ENCODE results near the gene GALR1.

The GALR1 gene

DNA sequence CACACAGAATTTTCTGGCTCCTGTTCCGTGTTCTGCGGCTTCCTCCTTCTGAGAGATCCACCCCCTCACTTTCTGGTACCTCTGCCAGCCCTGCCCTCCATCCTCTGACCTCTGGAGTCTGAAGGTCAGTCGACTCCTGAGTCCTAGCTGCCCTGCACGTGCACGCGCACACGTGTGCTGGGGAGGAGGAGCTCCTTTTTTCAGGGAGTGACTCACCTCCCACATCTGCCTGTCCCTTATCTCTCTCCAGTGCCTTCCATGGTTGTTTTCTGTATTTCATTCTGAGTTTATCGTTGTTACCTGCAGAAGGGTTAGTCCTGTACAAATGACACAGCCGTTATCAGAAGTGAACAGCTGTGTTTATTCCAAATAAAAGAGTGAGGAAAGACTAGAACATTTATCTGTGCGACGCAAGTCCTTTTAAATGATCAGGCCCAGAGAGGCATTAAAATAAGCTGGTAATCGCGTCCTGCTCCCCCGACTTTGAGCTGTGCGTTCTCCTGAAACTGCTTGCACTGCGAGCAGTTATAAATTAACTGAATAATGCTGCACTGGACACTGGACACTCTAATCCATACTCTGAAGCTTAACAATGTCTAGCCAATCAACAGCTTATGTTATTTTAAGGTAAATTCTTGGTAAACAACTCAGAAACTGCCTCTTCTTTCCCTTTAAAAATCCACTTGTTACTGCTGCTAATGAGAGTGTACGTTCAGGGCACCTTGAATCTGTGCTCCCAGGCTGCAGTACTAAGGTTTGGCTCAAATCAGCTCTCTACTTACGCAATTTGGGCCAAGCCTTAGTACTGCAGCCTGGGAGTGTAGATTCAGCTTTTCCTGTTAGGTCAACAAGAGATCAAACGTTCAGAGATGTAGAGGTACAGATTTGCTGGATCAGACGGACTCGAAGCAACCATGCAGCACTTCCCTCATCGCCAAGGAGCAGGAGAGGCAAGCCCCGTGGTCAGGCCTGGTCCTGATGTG is 72.5 kb downstream of the GALR1 start:
- DNase-seq, result no peak

DNA sequence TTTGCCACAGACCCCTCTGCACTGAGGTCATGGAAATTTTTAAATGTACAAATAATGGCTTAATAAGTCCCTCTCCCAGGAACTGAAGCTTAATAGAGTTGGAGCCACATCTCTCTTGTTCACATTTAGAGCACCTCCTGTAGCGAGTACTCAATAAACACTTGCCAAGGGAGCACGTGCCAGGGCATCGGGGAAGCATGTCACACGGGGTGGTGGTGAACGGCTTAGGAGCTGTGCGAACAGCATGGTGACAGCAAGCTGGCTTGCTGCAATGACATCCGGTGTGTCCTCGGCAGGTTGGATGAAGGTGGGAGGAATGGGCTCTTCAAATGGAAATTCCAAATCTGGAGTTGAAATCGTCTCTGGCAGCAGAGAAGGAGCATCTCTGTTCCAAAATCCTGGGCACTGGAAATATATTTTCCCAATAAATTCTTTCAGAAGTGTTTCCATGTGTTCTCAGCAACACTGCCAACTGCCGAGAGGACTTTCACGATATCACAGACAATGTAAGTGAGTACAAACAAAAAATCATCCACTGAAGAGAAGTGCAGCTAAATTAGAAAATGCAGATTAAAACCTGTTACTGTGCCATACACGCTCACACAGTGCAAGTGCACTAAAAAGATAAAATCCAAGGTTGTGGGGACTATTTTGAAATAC is 74.1 kb downstream of the GALR1 start:
- no peak for DNase-seq

Measured in fibroblast of skin of abdomen (primary cell).